A549 (cell line): ENCODE results near the gene CDH2. TPM values are rescaled to one million over a fixed set of nuclear protein-coding genes. Genes with fewer than 3 reads are reported as not detected.

ENCODE experiments used
- ATAC-seq, 2 experiments: fragments of 200-7000 bp in 1 of 2; fragments of >200 bp in 1 of 2; cut with Nextera tagmentation in 1 of 2; cut with Tn5 transposase in 1 of 2; 3 replicates each; pipeline versions ENCODE4 v1.8.0 to v1.9.1; 2018 to 2020; ENCODE audit warnings: mild to moderate bottlenecking in 1 of 2, moderate library complexity in 1 of 2
- CTCF ChIA-PET: fragments of 300-600 bp; sonication (Branson Sonifier 250); formaldehyde crosslinking; extraction: SDS; loops from one replicate; lab custom pipeline; 2021; ENCODE audit warnings: antibody characterized with exemption, inconsistent platforms; lab: Yijun Ruan, JAX
- POLR2A ChIA-PET: fragments of 350-600 bp; formaldehyde crosslinking; extraction: SDS; loops from one replicate; lab custom pipeline; 2021; ENCODE audit warnings: antibody characterized with exemption, inconsistent platforms; lab: Yijun Ruan, JAX
- DNase-seq, 2 experiments: peaks; one replicate each; pipeline versions ENCODE4 v3.0.0 to v3.0.0-alpha.2; 2011 to 2016; ENCODE audit warnings: low read depth in 1 of 2, low spot score in 1 of 2
- FAIRE-seq: peaks from 2 replicates; lab custom pipeline; 2011; peaks lifted over from hg19 to GRCh38; lab: Jason Lieb, UNC
- H3K27ac ChIP-seq, 2 experiments: fragments of >200 bp; sonication (Bioruptor Twin); formaldehyde crosslinking; 3 replicates each; pipeline ENCODE4 v1.5.1; 2016 to 2017
- H3K4me1 ChIP-seq: fragments of >200 bp; sonication (Bioruptor Twin); formaldehyde crosslinking; 3 replicates; pipeline ENCODE4 v1.6.1; 2016
- H3K4me2 ChIP-seq: fragments of >200 bp; sonication (Bioruptor Twin); formaldehyde crosslinking; 3 replicates; pipeline ENCODE4 v1.6.1; 2016
- H3K4me3 ChIP-seq: fragments of >200 bp; sonication (Bioruptor Twin); formaldehyde crosslinking; 3 replicates; pipeline ENCODE4 v1.5.1; 2016
- H3K9me3 ChIP-seq: fragments of >200 bp; sonication (Bioruptor Twin); formaldehyde crosslinking; 3 replicates; pipeline ENCODE4 v1.6.1; 2016
- BHLHE40 ChIP-seq: IDR thresholded peaks from 2 replicates; pipeline ENCODE4 v1.6.1; 2012; ENCODE audit warnings: low read depth, low read length, inconsistent platforms
- CBX2 ChIP-seq: fragments of 200-600 bp; sonication (generic); IDR thresholded peaks from 2 replicates; pipeline ENCODE4 v1.6.1; 2016; ENCODE audit warnings: low read depth, mild to moderate bottlenecking, borderline replicate concordance
- CBX8 ChIP-seq: fragments of 200-600 bp; sonication (generic); IDR thresholded peaks from 2 replicates; pipeline ENCODE4 v1.6.1; 2016
- CHD2 ChIP-seq: fragments of 150-350 bp; IDR thresholded peaks from 2 replicates; pipeline ENCODE4 v1.6.1; 2014; ENCODE audit warnings: low read length; ENCODE audit not compliant: partially characterized antibody
- EHMT2 ChIP-seq: fragments of 200-600 bp; sonication (generic); IDR thresholded peaks from 2 replicates; pipeline ENCODE4 v1.6.1; 2016; ENCODE audit warnings: antibody characterized with exemption, low read depth, mild to moderate bottlenecking, moderate library complexity
- FOSB ChIP-seq: fragments of 250-450 bp; sonication (Bioruptor Pico); IDR thresholded peaks from 2 replicates; pipeline ENCODE4 v1.5.0; 2020; ENCODE audit warnings: mild to moderate bottlenecking, moderate library complexity
- FOSL2 ChIP-seq, 2 experiments: fragments of 450-650 bp in 1 of 2; fragments of >200 bp in 1 of 2; sonication (Bioruptor Twin) in 1 of 2; formaldehyde crosslinking; IDR thresholded peaks; 2 replicates each; pipeline versions ENCODE4 v1.5.0 to v1.6.1; 2016 to 2020; ENCODE audit warnings: mild to moderate bottlenecking in 1 of 2, moderate library complexity in 1 of 2
- FOXS1 ChIP-seq: fragments of 250-450 bp; sonication (Bioruptor Pico); IDR thresholded peaks from 2 replicates; pipeline ENCODE4 v1.5.0; 2020; ENCODE audit warnings: mild to moderate bottlenecking, moderate library complexity
- HDAC2 ChIP-seq: fragments of 200-600 bp; sonication (generic); IDR thresholded peaks from 2 replicates; pipeline ENCODE4 v1.6.1; 2016
- JUNB ChIP-seq: fragments of >200 bp; sonication (Bioruptor Twin); formaldehyde crosslinking; IDR thresholded peaks from 2 replicates; pipeline ENCODE4 v1.6.1; 2016
- KDM1A ChIP-seq: fragments of 200-600 bp; sonication (generic); IDR thresholded peaks from 2 replicates; pipeline ENCODE4 v1.6.1; 2016; ENCODE audit warnings: low read depth, mild to moderate bottlenecking
- MAFK ChIP-seq: fragments of 450-650 bp; IDR thresholded peaks from 2 replicates; pipeline ENCODE4 v1.6.1; 2014; ENCODE audit not compliant: partially characterized antibody
- NFE2L2 ChIP-seq: fragments of 150-350 bp; conservative IDR thresholded peaks from 2 replicates; pipeline ENCODE4 v1.6.1; 2014; ENCODE audit warnings: low read length
- NR3C1 ChIP-seq: fragments of >200 bp; sonication (Bioruptor Twin); formaldehyde crosslinking; IDR thresholded peaks from 3 replicates; pipeline ENCODE4 v1.6.1; 2017
- PHF8 ChIP-seq: fragments of 200-600 bp; sonication (generic); IDR thresholded peaks from 2 replicates; pipeline ENCODE4 v1.6.1; 2016; ENCODE audit warnings: low read depth, mild to moderate bottlenecking, antibody characterized with exemption, moderate library complexity, borderline replicate concordance
- RAD21 ChIP-seq, 2 experiments: fragments of >200 bp in 1 of 2; sonication (Bioruptor Twin) in 1 of 2; formaldehyde crosslinking in 1 of 2; IDR thresholded peaks in 1 of 2; conservative IDR thresholded peaks in 1 of 2; 2 replicates in 1 of 2; 3 replicates in 1 of 2; pipeline ENCODE4 v1.6.1; 2012 to 2018; ENCODE audit warnings: inconsistent platforms in 1 of 2
- RFX5 ChIP-seq: fragments of 450-650 bp; IDR thresholded peaks from 2 replicates; pipeline ENCODE4 v1.7.1; 2014; ENCODE audit warnings: antibody characterized with exemption, mild to moderate bottlenecking, moderate library complexity
- RNF2 ChIP-seq: fragments of 200-600 bp; sonication (generic); IDR thresholded peaks from 2 replicates; pipeline ENCODE4 v1.6.1; 2016; ENCODE audit warnings: low read depth, mild to moderate bottlenecking, antibody characterized with exemption, moderate library complexity, borderline replicate concordance
- SMC3 ChIP-seq: fragments of >200 bp; sonication (Bioruptor Twin); formaldehyde crosslinking; IDR thresholded peaks from 3 replicates; pipeline ENCODE4 v1.6.1; 2018; ENCODE audit warnings: inconsistent platforms
- TFCP2L1 ChIP-seq: fragments of 250-450 bp; sonication (Bioruptor Pico); IDR thresholded peaks from 2 replicates; pipeline ENCODE4 v1.5.0; 2021; ENCODE audit warnings: mild to moderate bottlenecking
- TP53 ChIP-seq: fragments of 250-450 bp; sonication (Bioruptor Pico); IDR thresholded peaks from 2 replicates; pipeline ENCODE4 v1.5.0; 2021; ENCODE audit warnings: mild to moderate bottlenecking, moderate library complexity
- ZFP36 ChIP-seq: fragments of 450-650 bp; IDR thresholded peaks from 2 replicates; pipeline ENCODE4 v1.6.1; 2014; ENCODE audit warnings: borderline replicate concordance; ENCODE audit not compliant: partially characterized antibody
- WGBS: methylation state at CpG from one replicate; pipeline ENCODE4 v1.1.6; 2017; ENCODE audit errors: missing lambda C conversion rate; 5-methylcytosine and 5-hydroxymethylcytosine counted together
- polyA plus RNA-seq, 4 experiments: library from polyadenylated mRNA; depleted of rRNA in 3 of 4; stranded (reverse); fragments of >200 nt; fragmentation: RNase III in 1 of 4; extraction: RNeasy Plus Mini Kit Qiagen cat#74134 plus additional on column Dnase treatment in 1 of 4; gene quantifications; 2 replicates in 3 of 4; 3 replicates in 1 of 4; pipeline ENCODE4 v1.2.3, GENCODE V29; 2011 to 2017
- TF ChIP-seq, protein P1 (sequence below): IDR thresholded peaks from 2 replicates; pipeline ENCODE4 v1.6.1; 2012; ENCODE audit warnings: low read depth, borderline replicate concordance
- TF ChIP-seq, protein P2 (sequence below): fragments of 150-350 bp; IDR thresholded peaks from 2 replicates; pipeline ENCODE4 v1.6.1; 2014; ENCODE audit warnings: low read depth, mild to moderate bottlenecking, low read length
- TF ChIP-seq, protein P3 (sequence below): fragments of 200-600 bp; sonication (generic); IDR thresholded peaks from 2 replicates; pipeline ENCODE4 v1.6.1; 2016; ENCODE audit warnings: antibody characterized with exemption, mild to moderate bottlenecking, moderate library complexity
- TF ChIP-seq, protein P4 (sequence below): fragments of >200 bp; sonication (Bioruptor Twin); formaldehyde crosslinking; IDR thresholded peaks from 2 replicates; pipeline ENCODE4 v1.6.1; 2016
- TF ChIP-seq, protein P5 (sequence below): fragments of 450-650 bp; IDR thresholded peaks from 2 replicates; pipeline ENCODE4 v1.6.1; 2014; ENCODE audit warnings: antibody characterized with exemption

CDH2 gene
- polyA plus RNA-seq, 2 of the 4 experiments (the other 2 are of a cell fraction): 54.0 to 71.9 TPM

DNA sequence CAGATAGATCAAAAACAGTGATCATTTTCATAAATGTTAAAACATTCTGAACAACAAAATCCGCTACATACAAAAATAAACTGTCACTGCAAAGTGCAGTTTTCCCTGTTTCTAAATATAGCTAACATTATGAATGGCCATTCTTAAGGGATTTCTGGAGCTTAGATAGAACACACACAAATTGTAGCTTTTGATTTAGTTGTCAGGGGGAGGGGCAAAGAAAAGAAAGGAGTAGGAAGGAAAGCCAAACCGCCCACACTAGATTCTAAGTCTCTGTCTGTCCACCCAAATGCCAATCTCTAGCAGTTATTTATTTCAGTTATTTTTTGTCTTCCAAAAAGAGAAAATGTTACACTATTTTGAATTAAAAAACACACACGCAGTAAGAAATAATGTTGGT lies 182.4 kb downstream of the CDH2 start:
- CTCF ChIA-PET: interaction anchor here (0.7 kb wide), 1 partner anchor 17 kb away, joined by 3 read pairs; no protein-coding TSS in a partner anchor

DNA sequence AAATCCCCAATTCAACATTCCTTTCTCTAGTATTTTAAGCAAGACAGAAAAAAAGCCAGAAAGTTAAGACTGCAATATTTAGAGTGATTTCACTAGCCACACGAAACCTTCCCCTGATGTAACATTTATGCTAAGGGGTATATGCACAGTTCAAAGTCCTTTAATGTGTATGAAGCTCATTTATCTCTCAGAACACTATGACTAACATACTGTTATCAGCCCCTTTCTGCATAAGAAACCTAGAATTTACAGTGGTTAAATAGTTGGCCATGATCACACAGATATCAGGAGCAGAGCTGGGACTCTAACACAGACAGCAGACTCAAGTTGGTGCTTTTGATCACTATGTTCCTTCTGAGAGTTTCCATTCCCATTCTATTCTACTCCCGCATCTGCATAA lies 185.5 kb downstream of the CDH2 start:
- CTCF ChIA-PET: interaction anchor here (1.1 kb wide), 1 partner anchor 13 kb away, joined by 3 read pairs; no protein-coding TSS in a partner anchor
- 94% methylated on average over 2 of the region's 2 CpGs for WGBS
- Histone ChIP-seq H3K4me1 (no peaks in the 10 kb centered on the region), H3K9me3 (no peaks in the 10 kb centered on the region), H3K27ac (no peak overlapping the region), H3K4me2 (no peak overlapping the region), H3K4me3 (no peak overlapping the region)
- DNase-seq (no peak), FAIRE-seq (no peak), ATAC-seq (no peak)
- POLR2A ChIA-PET: no interaction called here
- TF ChIP-seq PHF8 (no peak), JUNB (no peak), MAFK (no peak), CHD2 (no peak), EHMT2 (no peak), RNF2 (no peak), HDAC2 (no peak), TFCP2L1 (no peak), FOSL2 (IDR thresholded peaks at IDR 0.05) (no peak), FOSL2 (CRISPR knock-in tag; IDR thresholded peaks at IDR 0.05) (no peak), FOXS1 (CRISPR knock-in tag) (no peak), NR3C1 (no peak), ZFP36 (no peak), FOSB (no peak), BHLHE40 (no peak), KDM1A (no peak), TP53 (no peak)
- TF ChIP-seq, protein P1, sequence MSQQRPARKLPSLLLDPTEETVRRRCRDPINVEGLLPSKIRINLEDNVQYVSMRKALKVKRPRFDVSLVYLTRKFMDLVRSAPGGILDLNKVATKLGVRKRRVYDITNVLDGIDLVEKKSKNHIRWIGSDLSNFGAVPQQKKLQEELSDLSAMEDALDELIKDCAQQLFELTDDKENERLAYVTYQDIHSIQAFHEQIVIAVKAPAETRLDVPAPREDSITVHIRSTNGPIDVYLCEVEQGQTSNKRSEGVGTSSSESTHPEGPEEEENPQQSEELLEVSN: no peak
- TF ChIP-seq, protein P2, sequence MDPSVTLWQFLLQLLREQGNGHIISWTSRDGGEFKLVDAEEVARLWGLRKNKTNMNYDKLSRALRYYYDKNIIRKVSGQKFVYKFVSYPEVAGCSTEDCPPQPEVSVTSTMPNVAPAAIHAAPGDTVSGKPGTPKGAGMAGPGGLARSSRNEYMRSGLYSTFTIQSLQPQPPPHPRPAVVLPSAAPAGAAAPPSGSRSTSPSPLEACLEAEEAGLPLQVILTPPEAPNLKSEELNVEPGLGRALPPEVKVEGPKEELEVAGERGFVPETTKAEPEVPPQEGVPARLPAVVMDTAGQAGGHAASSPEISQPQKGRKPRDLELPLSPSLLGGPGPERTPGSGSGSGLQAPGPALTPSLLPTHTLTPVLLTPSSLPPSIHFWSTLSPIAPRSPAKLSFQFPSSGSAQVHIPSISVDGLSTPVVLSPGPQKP: no peak

More for the DNA sequence above, 182.4 kb downstream of the CDH2 start:
- Histone ChIP-seq H3K27ac (no peak overlapping the region), H3K9me3 (no peaks in the 10 kb centered on the region), H3K4me1 (peaks cover 6% of the 10 kb centered on the region; the same call in 1 of the 3 replicates), H3K4me2 (no peak overlapping the region), H3K4me3 (no peak overlapping the region)
- 60% methylated on average over 3 of the region's 3 CpGs for WGBS
- POLR2A ChIA-PET: no interaction called here
- DNase-seq (no peak), ATAC-seq (no peak), FAIRE-seq (no peak)
- no peak for TF ChIP-seq CBX2
- no peak for TF ChIP-seq FOSB
- TF ChIP-seq RAD21 (conservative IDR thresholded peaks at IDR 0.05 in 1 of 2, IDR thresholded peaks at IDR 0.05 in 1 of 2): no peak
- TF ChIP-seq ZFP36: no peak
- TF ChIP-seq, protein P3, sequence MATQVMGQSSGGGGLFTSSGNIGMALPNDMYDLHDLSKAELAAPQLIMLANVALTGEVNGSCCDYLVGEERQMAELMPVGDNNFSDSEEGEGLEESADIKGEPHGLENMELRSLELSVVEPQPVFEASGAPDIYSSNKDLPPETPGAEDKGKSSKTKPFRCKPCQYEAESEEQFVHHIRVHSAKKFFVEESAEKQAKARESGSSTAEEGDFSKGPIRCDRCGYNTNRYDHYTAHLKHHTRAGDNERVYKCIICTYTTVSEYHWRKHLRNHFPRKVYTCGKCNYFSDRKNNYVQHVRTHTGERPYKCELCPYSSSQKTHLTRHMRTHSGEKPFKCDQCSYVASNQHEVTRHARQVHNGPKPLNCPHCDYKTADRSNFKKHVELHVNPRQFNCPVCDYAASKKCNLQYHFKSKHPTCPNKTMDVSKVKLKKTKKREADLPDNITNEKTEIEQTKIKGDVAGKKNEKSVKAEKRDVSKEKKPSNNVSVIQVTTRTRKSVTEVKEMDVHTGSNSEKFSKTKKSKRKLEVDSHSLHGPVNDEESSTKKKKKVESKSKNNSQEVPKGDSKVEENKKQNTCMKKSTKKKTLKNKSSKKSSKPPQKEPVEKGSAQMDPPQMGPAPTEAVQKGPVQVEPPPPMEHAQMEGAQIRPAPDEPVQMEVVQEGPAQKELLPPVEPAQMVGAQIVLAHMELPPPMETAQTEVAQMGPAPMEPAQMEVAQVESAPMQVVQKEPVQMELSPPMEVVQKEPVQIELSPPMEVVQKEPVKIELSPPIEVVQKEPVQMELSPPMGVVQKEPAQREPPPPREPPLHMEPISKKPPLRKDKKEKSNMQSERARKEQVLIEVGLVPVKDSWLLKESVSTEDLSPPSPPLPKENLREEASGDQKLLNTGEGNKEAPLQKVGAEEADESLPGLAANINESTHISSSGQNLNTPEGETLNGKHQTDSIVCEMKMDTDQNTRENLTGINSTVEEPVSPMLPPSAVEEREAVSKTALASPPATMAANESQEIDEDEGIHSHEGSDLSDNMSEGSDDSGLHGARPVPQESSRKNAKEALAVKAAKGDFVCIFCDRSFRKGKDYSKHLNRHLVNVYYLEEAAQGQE: no peak
- TF ChIP-seq CHD2: no peak
- TF ChIP-seq BHLHE40: no peak
- no peak for TF ChIP-seq JUNB
- no peak for TF ChIP-seq RFX5
- no peak for TF ChIP-seq SMC3
- TF ChIP-seq EHMT2: no peak
- TF ChIP-seq NFE2L2: no peak
- TF ChIP-seq RNF2: no peak
- TF ChIP-seq, protein P4, sequence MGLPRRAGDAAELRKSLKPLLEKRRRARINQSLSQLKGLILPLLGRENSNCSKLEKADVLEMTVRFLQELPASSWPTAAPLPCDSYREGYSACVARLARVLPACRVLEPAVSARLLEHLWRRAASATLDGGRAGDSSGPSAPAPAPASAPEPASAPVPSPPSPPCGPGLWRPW: no peak
- TF ChIP-seq, protein P5, sequence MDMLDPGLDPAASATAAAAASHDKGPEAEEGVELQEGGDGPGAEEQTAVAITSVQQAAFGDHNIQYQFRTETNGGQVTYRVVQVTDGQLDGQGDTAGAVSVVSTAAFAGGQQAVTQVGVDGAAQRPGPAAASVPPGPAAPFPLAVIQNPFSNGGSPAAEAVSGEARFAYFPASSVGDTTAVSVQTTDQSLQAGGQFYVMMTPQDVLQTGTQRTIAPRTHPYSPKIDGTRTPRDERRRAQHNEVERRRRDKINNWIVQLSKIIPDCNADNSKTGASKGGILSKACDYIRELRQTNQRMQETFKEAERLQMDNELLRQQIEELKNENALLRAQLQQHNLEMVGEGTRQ: no peak
- TF ChIP-seq CBX8: no peak
